GM12892 (cell line): ENCODE results near the gene TMEM238.

ENCODE experiments used
- POLR2A ChIP-seq: IDR thresholded peaks from 2 replicates; pipeline ENCODE4 v1.6.1; 2011; ENCODE audit warnings: low read depth, low read length, control low read depth
- POLR2AphosphoS5 ChIP-seq: IDR thresholded peaks from 2 replicates; pipeline ENCODE4 v1.6.1; 2011; ENCODE audit warnings: low read depth, low read length, control low read depth
- TAF1 ChIP-seq: IDR thresholded peaks from 2 replicates; pipeline ENCODE4 v1.6.1; 2011; ENCODE audit warnings: low read depth, mild to moderate bottlenecking, control low read depth, low read length, borderline replicate concordance

DNA sequence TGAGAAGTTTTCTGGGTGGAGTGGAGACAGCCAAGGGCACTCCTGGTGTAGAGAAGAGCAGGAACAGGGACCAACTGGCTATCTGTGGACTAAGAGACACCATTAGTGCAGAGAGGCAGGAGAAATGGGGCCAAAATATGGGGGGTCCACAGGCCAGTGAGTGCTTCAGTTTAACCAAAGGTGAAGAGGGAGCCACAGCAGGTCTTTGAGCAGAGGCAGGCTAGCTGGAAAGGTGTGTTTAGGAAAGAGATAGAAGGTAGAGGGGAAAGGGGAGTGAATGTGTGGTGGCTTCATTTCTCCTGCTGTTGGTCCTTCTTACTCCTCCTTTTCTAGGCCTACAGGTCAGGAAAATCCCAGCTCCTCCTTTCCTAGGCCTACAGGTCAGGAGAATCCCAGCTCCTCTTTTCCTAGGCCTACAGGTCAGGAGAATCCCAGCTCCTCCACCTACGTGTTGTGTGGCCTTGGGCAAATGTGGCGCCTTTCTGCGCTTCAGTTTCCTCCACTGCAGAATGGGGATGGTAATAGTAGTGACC, 1.5 kb downstream of the TMEM238 start:
- TF ChIP-seq POLR2AphosphoS5, result no peak
- TF ChIP-seq POLR2A, result no peak
- no peak for TF ChIP-seq TAF1
